HepG2 (cell line): ENCODE results near the gene C21orf91. TPM values are rescaled to one million over a fixed set of nuclear protein-coding genes. Genes with fewer than 3 reads are reported as not detected.

Experiments
- ATAC-seq: fragments of 200-7000 bp; cut with Tn5 transposase; 3 replicates; pipeline ENCODE4 v1.9.1; 2020; ENCODE audit warnings: mild to moderate bottlenecking, moderate library complexity
- BruUV-seq: library from RNA; stranded (reverse); fragments of 400-500 nt; replicated peaks from 2 replicates; lab custom pipeline; 2021; lab: Mats Ljungman, UMichigan
- CTCF ChIA-PET: fragments of 300-600 bp; formaldehyde crosslinking; extraction: SDS; loops from one replicate; lab custom pipeline; 2021; ENCODE audit warnings: low total read pairs, inconsistent platforms, low intra/inter-chr PET ratio; lab: Yijun Ruan, JAX
- POLR2A ChIA-PET: fragments of 350-600 bp; sonication (Branson Sonifier 250); formaldehyde crosslinking; loops from one replicate; lab custom pipeline; 2020; ENCODE audit warnings: antibody characterized with exemption, inconsistent platforms; lab: Yijun Ruan, JAX
- DNase-seq: peaks from one replicate; pipeline ENCODE4 v3.0.0-alpha.2; 2015; ENCODE audit warnings: low spot score
- FAIRE-seq: peaks from 3 replicates; lab custom pipeline; 2011; peaks lifted over from hg19 to GRCh38; lab: Jason Lieb, UNC
- H2AFZ ChIP-seq: one replicate; pipeline ENCODE4 v1.6.1; 2011; ENCODE audit warnings: low read length, inconsistent platforms
- H3K27ac ChIP-seq: fragments of 300-600 bp; 3 replicates; pipeline ENCODE4 v1.8.0; 2011; ENCODE audit warnings: mixed run types, mild to moderate bottlenecking, mixed read lengths, low read length, inconsistent platforms; ENCODE audit not compliant: insufficient read depth; ENCODE audit errors: extremely low read length
- H3K27me3 ChIP-seq, 2 experiments: fragments of 200-600 bp in 1 of 2; 2 replicates in 1 of 2; 3 replicates in 1 of 2; pipeline versions ENCODE4 v1.6.0 to v1.8.0; 2011; ENCODE audit warnings: low read length in 2 of 2, mild to moderate bottlenecking in 2 of 2, moderate library complexity in 2 of 2, inconsistent platforms in 1 of 2; ENCODE audit not compliant: insufficient read depth in 2 of 2, control insufficient read depth in 1 of 2
- H3K36me3 ChIP-seq, 2 experiments: fragments of 200-600 bp in 1 of 2; replicated peaks in 1 of 2; 2 replicates in 1 of 2; 3 replicates in 1 of 2; pipeline versions ENCODE4 v1.5.1 to v1.8.0; 2011; ENCODE audit warnings: low read length in 2 of 2, inconsistent platforms in 1 of 2; ENCODE audit not compliant: insufficient read depth in 2 of 2, control insufficient read depth in 1 of 2
- H3K4me1 ChIP-seq: 2 replicates; pipeline ENCODE4 v1.5.1; 2012; ENCODE audit warnings: low read length, inconsistent platforms; ENCODE audit not compliant: insufficient read depth
- H3K4me2 ChIP-seq: 2 replicates; pipeline ENCODE4 v1.6.0; 2011; ENCODE audit warnings: low read depth, low read length, inconsistent platforms
- H3K4me3 ChIP-seq, 3 experiments: fragments of 200-600 bp in 1 of 3; sonication (generic), shearing (Covaris generic) in 1 of 3; replicated peaks in 1 of 3; 2 replicates each; pipeline ENCODE4 v1.5.1; 2011 to 2016; ENCODE audit warnings: low read length in 3 of 3, inconsistent platforms in 2 of 3, low read depth in 2 of 3, mild to moderate bottlenecking in 2 of 3, control low read depth in 1 of 3, mixed read lengths in 1 of 3; ENCODE audit not compliant: insufficient read depth in 1 of 3
- H3K79me2 ChIP-seq: one replicate; pipeline ENCODE4 v1.6.1; 2011; ENCODE audit warnings: low read length, inconsistent platforms; ENCODE audit not compliant: insufficient read depth
- H3K9ac ChIP-seq: 2 replicates; pipeline ENCODE4 v1.6.0; 2011; ENCODE audit warnings: mild to moderate bottlenecking, low read depth, low read length, inconsistent platforms; ENCODE audit not compliant: insufficient read depth
- H3K9me3 ChIP-seq: 2 replicates; pipeline ENCODE4 v1.5.1; 2012; ENCODE audit warnings: mild to moderate bottlenecking, low read length
- H4K20me1 ChIP-seq: 2 replicates; pipeline ENCODE4 v1.6.0; 2011; ENCODE audit warnings: inconsistent platforms, mild to moderate bottlenecking, low read length, moderate library complexity; ENCODE audit not compliant: insufficient read depth
- ADNP ChIP-seq: sonication (generic); formaldehyde crosslinking; IDR thresholded peaks from 2 replicates; pipeline ENCODE4 v1.4.0; 2020; ENCODE audit warnings: missing genetic modification reagents
- ATF7-NPFF ChIP-seq: sonication (generic); formaldehyde crosslinking; IDR thresholded peaks from 2 replicates; pipeline ENCODE4 v1.8.1; 2023; ENCODE audit warnings: mild to moderate bottlenecking, low read depth, missing genetic modification reagents, moderate library complexity
- DPF2 ChIP-seq: sonication (generic); formaldehyde crosslinking; IDR thresholded peaks from 2 replicates; pipeline ENCODE4 v1.4.0; 2020; ENCODE audit warnings: mild to moderate bottlenecking, low read depth, missing genetic modification reagents, borderline replicate concordance
- GFI1 ChIP-seq: sonication (generic); formaldehyde crosslinking; IDR thresholded peaks from 2 replicates; pipeline ENCODE4 v1.5.0; 2020; ENCODE audit warnings: missing genetic modification reagents, mild to moderate bottlenecking, borderline replicate concordance
- KMT2B ChIP-seq: IDR thresholded peaks from 2 replicates; pipeline ENCODE4 v1.6.1; 2016; ENCODE audit warnings: missing genetic modification reagents, missing compliant biosample characterization
- NBN ChIP-seq: fragments of 450-650 bp; conservative IDR thresholded peaks from 2 replicates; pipeline ENCODE4 v1.6.1; 2017
- POLR2AphosphoS5 ChIP-seq: IDR thresholded peaks from 2 replicates; pipeline ENCODE4 v1.6.1; 2012; ENCODE audit warnings: low read depth, low read length
- XBP1 ChIP-seq: sonication (generic); formaldehyde crosslinking; IDR thresholded peaks from 2 replicates; pipeline ENCODE4 v1.5.0; 2020; ENCODE audit warnings: missing genetic modification reagents
- ZFYVE20 ChIP-seq: sonication (generic); formaldehyde crosslinking; IDR thresholded peaks from 2 replicates; pipeline ENCODE4 v1.8.0; 2023; ENCODE audit warnings: low read depth, mild to moderate bottlenecking, moderate library complexity, missing genetic modification reagents, borderline replicate concordance
- ZNF232 ChIP-seq: sonication (generic); formaldehyde crosslinking; IDR thresholded peaks from 2 replicates; pipeline ENCODE4 v1.4.0; 2020; ENCODE audit warnings: missing genetic modification reagents, borderline replicate concordance
- ZNF430 ChIP-seq: sonication (generic); formaldehyde crosslinking; IDR thresholded peaks from 2 replicates; pipeline ENCODE4 v1.9.0; 2021; ENCODE audit warnings: mild to moderate bottlenecking, missing genetic modification reagents
- ZNF460 ChIP-seq: sonication (generic); formaldehyde crosslinking; IDR thresholded peaks from 2 replicates; pipeline ENCODE4 v1.5.1; 2020; ENCODE audit warnings: missing genetic modification reagents, mild to moderate bottlenecking, borderline replicate concordance
- ZNF546 ChIP-seq: sonication (generic); formaldehyde crosslinking; conservative IDR thresholded peaks from 2 replicates; pipeline ENCODE4 v1.8.1; 2023; ENCODE audit warnings: mild to moderate bottlenecking, missing genetic modification reagents
- WGBS: methylation state at CpG from one replicate; pipeline ENCODE4 v1.1.6; 2017; ENCODE audit warnings: low lambda C conversion rate; 5-methylcytosine and 5-hydroxymethylcytosine counted together
- in situ Hi-C: cut with HindIII; loops from 2 replicates; pipeline ENCODE4 v1.10.0; 2017; ENCODE audit warnings: low pct_unique_long_range_greater_than_20kb; ENCODE audit not compliant: extremely low pct_ligation_motif_present
- intact Hi-C: fragments of 100-400 bp; cut with micrococcal nuclease; formaldehyde crosslinking; loops from one replicate; pipeline ENCODE4 v1.10.0; 2022; ENCODE audit not compliant: unreplicated experiment
- polyA plus RNA-seq, 8 experiments: library from polyadenylated mRNA; depleted of rRNA in 3 of 8; stranded (reverse) in 7 of 8; unstranded in 1 of 8; fragments of >200 nt; fragmentation: Illumina TruSeq in 4 of 8; extraction: Trizol in 4 of 8; gene quantifications; 2 replicates each; pipeline versions ENCODE4 v1.2.1 to v1.2.3, GENCODE V29; 2011 to 2016; ENCODE audit warnings: low read depth in 4 of 8, missing spikeins in 1 of 8, mixed read lengths in 1 of 8; ENCODE audit not compliant: insufficient read depth in 1 of 8
- total RNA-seq, 5 experiments: library from RNA; depleted of rRNA; stranded (reverse); fragments of >200 nt; fragmentation: Illumina TruSeq; extraction: Trizol; gene quantifications; 2 replicates each; pipeline ENCODE4 v1.2.3, GENCODE V29; 2016; ENCODE audit warnings: low read depth in 1 of 5
- TF ChIP-seq, protein P1 (sequence below): sonication (generic); formaldehyde crosslinking; IDR thresholded peaks from 2 replicates; pipeline ENCODE4 v1.4.0; 2020; ENCODE audit warnings: missing genetic modification reagents, low read depth, mild to moderate bottlenecking, borderline replicate concordance
- TF ChIP-seq, protein P2 (sequence below): IDR thresholded peaks from 2 replicates; pipeline ENCODE4 v1.6.1; 2018; ENCODE audit warnings: missing genetic modification reagents, mild to moderate bottlenecking, missing compliant biosample characterization
- TF ChIP-seq, protein P3 (sequence below): sonication (generic); formaldehyde crosslinking; IDR thresholded peaks from 2 replicates; pipeline ENCODE4 v1.5.0; 2020; ENCODE audit warnings: missing genetic modification reagents, mild to moderate bottlenecking, borderline replicate concordance

C21orf91 gene
- total and polyA plus RNA-seq, 2 of the 13 experiments (the other 11 are each of a cell fraction or from before 2014, with no cell fraction given) = 2.9 to 7.8 TPM

DNA sequence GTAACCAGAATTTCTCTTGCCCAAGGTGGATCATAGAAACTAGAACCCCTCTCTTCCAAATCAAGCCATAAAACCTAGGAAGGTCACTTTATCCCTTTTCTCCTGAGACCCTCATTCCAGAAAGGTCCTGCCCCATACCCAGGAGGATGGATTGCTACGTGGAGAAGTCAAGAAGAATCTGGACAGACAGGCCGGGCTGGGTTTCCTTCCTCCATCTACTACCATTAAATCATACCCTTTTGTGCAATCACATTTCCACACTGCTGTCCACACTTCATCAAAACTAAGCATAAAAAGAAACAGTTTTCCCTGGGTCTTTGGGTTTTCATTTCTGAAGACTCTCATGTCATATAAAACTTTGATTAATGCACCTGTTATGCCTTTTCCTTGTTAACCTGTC is 65.4 kb downstream of the C21orf91 start:
- Histone ChIP-seq H3K79me2 (no peaks in the 10 kb centered on the region), H3K9ac (no peak overlapping the region), H3K9me3 (no peaks in the 10 kb centered on the region), H3K27ac (no peak overlapping the region), H3K27me3 (no peaks in the 10 kb centered on the region)
- BruUV-seq = no TSS peak
- TF ChIP-seq, protein P1, sequence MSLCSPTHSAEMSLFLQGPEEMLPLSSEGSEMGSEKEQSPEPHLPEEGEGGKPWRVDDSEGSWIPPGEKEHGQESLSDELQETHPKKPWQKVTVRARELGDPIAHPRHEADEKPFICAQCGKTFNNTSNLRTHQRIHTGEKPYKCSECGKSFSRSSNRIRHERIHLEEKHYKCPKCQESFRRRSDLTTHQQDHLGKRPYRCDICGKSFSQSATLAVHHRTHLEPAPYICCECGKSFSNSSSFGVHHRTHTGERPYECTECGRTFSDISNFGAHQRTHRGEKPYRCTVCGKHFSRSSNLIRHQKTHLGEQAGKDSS (CRISPR knock-in tag) = no peak
- TF ChIP-seq, protein P2, sequence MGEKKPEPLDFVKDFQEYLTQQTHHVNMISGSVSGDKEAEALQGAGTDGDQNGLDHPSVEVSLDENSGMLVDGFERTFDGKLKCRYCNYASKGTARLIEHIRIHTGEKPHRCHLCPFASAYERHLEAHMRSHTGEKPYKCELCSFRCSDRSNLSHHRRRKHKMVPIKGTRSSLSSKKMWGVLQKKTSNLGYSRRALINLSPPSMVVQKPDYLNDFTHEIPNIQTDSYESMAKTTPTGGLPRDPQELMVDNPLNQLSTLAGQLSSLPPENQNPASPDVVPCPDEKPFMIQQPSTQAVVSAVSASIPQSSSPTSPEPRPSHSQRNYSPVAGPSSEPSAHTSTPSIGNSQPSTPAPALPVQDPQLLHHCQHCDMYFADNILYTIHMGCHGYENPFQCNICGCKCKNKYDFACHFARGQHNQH = no peak
- TF ChIP-seq POLR2AphosphoS5 (no peak), ZNF546 (CRISPR knock-in tag) (no peak), GFI1 (CRISPR knock-in tag) (no peak), ZFYVE20 (no peak), ATF7-NPFF (CRISPR knock-in tag) (no peak), DPF2 (no peak), KMT2B (CRISPR knock-in tag) (no peak), ZNF232 (no peak), XBP1 (CRISPR knock-in tag) (no peak), ADNP (CRISPR knock-in tag) (no peak), NBN (no peak), ZNF460 (CRISPR knock-in tag) (no peak), ZNF430 (CRISPR knock-in tag) (no peak)
- TF ChIP-seq, protein P3, sequence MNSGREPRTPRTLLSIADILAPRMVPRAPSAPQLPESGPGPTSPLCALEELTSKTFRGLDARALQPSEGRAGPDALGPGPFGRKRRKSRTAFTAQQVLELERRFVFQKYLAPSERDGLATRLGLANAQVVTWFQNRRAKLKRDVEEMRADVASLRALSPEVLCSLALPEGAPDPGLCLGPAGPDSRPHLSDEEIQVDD = no peak
- TF ChIP-seq, all 625 proteins: peak for 0
- WGBS = 0% methylated on average over 2 of the region's 2 CpGs
- POLR2A ChIA-PET = no interaction called here
- intact Hi-C loops (no loop called here), in situ Hi-C loops (no loop called here)
- H3K4me3 ChIP-seq = no peak overlapping the region
- no peaks in the 10 kb centered on the region for H3K36me3 ChIP-seq
- no peaks in the 10 kb centered on the region for H3K4me1 ChIP-seq
- no peak for ATAC-seq
- H2AFZ ChIP-seq = no peak overlapping the region
- H3K4me2 ChIP-seq = no peak overlapping the region
- DNase-seq = no peak
- FAIRE-seq = no peak
- CTCF ChIA-PET = no interaction called here
- no peaks in the 10 kb centered on the region for H4K20me1 ChIP-seq
